GM18508 (cell line): ENCODE data around the gene RNGTT.
"Not testable (repeated sequence)": the region's sequence is repeated elsewhere in the genome, so short reads cannot be mapped to it uniquely, and the experiment has no call there.

Source experiments
- ATAC-seq: cut with Tn5 transposase; IDR thresholded peaks from one replicate; pipeline ENCODE4 v1.9.1; 2021; ENCODE audit warnings: moderate number of reproducible peaks; ENCODE audit not compliant: insufficient read depth, unreplicated experiment

Gene RNGTT

GRCh38 chr6:88741939-88742338, 221.5 kb downstream of the RNGTT start:
- ATAC-seq: no peak

DNA sequence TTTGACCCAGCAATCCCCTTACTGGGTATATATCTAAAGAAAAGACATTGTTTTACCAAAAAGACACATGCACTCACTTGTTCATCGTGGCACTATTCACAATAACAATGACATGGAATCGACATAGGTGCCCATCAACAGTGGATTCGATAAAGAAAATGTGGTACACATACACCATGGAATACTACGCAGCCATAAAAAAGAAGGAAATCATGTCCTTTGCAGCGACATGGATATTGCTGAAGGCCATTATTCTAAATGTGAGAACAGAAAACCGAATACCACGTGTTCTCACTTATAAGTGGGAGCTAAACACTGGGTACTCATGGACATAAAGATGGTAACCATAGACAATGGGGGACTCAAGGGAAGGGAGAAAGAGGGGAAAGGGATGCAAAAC, 222.3 kb downstream of the RNGTT start:
- ATAC-seq: no peak

DNA sequence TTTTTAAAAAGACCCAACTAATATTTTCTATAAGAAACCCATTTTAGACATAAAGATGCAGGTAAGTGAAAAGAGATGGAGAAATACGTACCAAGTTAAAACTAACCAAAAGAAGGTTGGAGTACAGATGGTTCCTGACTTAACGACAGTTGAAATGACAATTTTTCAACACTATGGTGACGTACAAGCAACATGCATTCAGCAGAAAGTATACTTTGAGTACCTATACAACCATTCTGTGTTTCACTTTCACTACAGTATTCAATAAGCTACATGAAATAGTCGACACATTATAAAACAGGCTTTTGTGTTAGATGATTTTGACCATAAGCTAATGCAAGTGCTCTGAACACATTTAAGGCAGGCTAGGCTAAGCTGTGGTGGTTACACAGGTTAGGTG, 228.9 kb downstream of the RNGTT start:
- ATAC-seq: no peak

GRCh38 chr6:88730611-88731011, 232.8 kb downstream of the RNGTT start:
- no peak for ATAC-seq

GRCh38 chr6:88728756-88729155, 234.7 kb downstream of the RNGTT start:
- ATAC-seq: no peak

GRCh38 chr6:88726409-88726808, 237.0 kb downstream of the RNGTT start:
- ATAC-seq: not testable (repeated sequence)

DNA sequence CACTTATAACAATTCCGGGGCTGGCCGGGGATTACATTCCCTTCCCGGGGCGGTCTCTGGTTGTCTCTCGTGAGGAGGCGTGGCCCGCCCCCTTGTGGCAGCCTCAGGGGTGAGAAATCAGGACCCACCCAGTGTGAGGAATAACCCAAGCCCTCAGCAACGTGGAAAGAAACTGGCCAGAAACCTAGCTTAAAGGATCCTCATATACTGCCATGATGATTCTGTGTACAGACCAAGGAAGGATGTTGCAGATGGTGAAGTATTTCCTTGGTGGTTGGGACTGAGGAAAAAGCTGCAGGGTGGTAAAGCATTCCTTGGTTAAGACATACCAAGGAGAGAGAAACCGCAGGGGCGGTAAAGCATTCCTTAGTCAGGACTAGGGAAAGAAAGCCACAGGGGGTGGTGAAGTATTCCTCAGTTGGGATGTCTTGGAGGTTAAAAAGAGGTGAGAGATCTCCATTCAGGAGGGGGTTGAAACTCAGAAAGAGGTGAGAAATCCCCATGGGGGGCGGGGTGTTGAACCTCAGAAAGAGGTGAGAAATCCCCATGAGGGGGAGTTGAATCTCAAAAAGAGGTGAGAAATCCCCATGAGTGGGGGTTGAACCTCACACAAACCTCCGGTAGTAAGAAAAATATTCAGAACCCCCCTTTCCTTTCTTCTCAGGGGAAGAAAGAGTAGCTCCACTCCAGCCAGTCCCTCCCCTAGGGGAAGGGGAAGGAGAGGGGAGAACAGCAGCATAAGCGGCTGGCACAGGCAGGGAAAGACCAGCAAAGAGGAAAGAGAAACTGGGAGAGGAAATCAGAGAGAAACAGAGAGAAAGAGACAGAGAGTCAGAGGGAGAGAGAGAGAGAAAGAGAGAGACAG, 238.1 kb downstream of the RNGTT start:
- no peak for ATAC-seq

DNA sequence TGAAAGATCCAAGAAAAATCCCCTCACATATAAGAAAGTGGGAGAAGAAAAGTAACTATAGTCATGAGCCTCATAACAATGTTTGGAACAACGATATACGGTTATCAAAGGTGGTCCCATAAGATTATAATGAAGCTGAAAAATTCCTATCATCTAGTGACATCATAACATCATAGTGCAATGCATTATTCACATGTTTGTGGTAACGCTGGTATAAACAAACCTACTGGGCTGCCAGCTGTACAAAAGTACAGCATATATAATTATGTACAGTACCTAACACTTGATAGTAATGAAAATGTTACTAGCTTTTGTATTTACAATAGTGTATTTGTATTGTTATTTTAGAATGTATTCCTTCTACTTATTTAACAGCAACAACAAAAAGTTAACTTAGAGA, 240.7 kb downstream of the RNGTT start:
- no peak for ATAC-seq

DNA sequence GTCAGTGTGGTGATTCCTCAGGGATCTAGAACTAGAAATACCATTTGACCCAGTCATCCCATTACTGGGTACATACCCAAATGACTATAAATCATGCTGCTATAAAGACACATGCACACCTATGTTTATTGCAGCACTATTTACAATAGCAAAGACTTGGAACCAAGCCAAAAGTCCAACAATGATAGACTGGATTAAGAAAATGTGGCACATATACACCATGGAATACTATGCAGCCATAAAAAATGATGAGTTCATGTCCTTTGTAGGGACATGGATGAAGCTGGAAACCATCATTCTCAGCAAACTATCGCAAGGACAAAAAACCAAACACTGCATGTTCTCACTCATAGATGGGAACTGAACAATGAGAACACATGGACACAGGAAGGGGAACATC, 247.0 kb downstream of the RNGTT start:
- ATAC-seq: not testable (repeated sequence)

- no peak for ATAC-seq
Observed at GRCh38 chr6:88712243-88712936, 251.0 kb downstream of the RNGTT start.

- ATAC-seq: no peak
Observed at GRCh38 chr6:88709819-88710246, 253.6 kb downstream of the RNGTT start.

DNA sequence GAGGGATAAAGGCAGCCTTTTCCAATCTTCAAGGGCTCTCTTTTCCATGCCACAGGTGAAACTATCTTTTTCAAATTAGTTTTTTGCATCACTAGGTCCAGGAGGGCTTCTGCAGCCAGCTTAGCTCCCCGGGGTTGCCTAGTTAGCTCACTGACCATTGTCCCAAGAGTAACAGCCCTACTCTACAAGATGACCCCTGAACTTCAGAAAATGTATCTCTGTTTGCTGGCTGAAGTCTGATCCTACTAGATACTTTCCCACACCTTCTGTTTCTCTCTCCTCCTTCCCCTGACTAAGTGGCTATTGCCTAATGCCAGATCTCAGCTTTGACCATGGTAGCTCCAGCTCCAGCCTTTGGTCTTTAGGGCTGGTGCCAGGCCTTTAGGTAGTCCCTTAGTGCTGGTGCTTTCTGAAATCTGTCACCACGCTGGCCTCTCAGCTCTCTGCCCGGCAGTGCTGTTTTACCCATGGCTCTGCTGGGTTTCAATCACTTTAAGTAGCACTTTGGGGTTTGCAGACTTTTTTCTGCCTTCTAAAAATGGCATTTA, 255.1 kb downstream of the RNGTT start:
- ATAC-seq: no peak

DNA sequence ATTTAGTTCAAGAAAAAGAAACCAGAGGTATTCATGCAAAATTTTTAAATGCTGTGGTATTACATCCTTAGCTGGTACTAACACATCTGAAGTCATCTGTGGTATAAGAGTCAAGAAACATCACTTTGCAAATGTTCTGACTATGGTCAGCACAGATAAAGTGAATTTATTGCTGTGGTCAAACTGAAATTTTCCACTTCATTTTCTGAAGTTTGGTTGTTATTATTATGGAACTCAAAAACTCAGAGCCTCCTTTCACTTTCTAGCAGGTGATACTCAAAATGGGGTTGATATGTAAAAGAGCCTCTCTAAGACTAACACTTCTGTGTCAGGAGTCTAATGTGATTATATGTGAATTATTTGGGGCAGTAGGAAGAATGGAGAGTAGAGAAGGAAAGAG, 257.8 kb downstream of the RNGTT start:
- ATAC-seq: peak; percentile 64

DNA sequence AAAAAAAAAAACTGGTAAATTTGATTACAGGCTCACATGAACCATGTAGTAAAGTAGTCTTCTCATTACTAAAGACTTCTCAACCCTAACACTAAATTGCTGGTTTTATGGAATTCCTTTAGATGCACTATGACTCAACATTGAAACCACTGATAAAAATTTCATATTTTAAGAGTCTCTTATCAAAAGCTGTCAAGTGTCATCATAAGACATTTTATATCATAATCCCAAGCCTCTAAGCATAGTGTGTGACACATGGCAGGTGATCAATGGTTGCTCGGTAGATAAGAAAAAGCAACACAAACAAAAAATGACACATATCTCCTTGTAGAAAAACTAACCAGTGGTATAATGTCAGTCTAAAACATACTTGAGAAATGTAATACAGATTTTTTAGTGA, 258.4 kb downstream of the RNGTT start:
- ATAC-seq: no peak

DNA sequence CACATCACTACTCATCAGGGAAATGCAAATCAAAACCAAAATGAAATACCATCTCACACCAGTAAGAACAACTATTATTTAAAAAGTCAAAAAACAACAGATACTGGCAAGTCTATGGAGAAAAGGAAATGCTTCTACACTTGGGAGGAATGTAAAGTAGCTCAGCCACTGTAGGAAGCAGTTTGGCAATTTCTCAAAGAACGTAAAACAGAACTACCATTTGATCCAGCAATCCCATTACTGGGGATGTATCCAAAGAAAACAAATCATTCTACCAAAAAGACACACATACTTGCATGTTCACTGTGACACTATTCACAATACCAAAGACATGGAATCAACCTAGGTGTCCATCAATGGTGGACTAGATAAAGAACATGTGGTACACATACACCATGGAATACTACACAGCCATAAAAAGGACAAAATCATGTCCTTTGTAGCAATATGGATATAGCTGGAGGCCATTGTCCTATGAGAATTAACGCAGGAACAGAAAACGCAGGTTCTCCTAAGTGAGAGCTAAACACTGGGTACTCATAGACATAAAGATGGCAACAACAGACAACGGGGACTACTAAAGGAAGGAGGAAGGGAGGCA, 260.4 kb downstream of the RNGTT start:
- no peak for ATAC-seq

GRCh38 chr6:88698661-88699060, 264.8 kb downstream of the RNGTT start:
- ATAC-seq: no peak

GRCh38 chr6:88695937-88696336, 267.5 kb downstream of the RNGTT start:
- ATAC-seq: no peak

- ATAC-seq: no peak
Observed at GRCh38 chr6:88683734-88684133, 279.7 kb downstream of the RNGTT start.

GRCh38 chr6:88680654-88681053, 282.8 kb downstream of the RNGTT start:
- no peak for ATAC-seq

DNA sequence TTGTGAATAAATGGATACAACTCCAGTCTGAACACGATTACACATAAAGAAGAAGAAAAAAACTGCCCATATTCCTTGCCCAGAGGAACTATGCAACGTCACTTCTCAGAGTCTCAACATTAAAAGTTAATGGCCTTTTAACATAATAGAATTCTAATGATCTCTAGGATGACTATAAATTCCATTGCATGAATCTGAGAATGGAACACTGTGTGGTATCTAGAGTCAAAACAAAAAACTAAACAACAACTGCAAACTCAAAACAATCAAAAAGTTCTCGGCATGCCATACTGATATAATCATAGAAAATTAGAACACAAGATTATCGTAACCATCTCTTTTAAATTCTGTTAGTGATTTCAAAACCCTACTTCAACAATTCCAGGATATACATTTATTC, 283.6 kb downstream of the RNGTT start:
- ATAC-seq: no peak

- no peak for ATAC-seq
Observed at GRCh38 chr6:88677356-88677755, 286.1 kb downstream of the RNGTT start.
